Mucosa of gallbladder (tissue), 1 donor: ENCODE measurements around the gene FANCE. TPM values are rescaled to one million over a fixed set of nuclear protein-coding genes. Genes with fewer than 3 reads are reported as not detected.
"Not testable (repeated sequence)": the region's sequence is repeated elsewhere in the genome, so short reads cannot be mapped to it uniquely, and the experiment has no call there.

Experiments
- DNase-seq: peaks from one replicate; pipeline ENCODE4 v3.0.0-alpha.2; 2020; ENCODE audit warnings: low spot score
- total RNA-seq: library from RNA; stranded (reverse); gene quantifications from one replicate; pipeline ENCODE4 v1.2.1, GENCODE V29; 2021
- donor health status: DM: no; HTN: no; CAD: no.

The FANCE gene
- total RNA-seq, 1 donor from 2014 or later, result 2.6 TPM

- not testable (repeated sequence) for DNase-seq
Measured at GRCh38 chr6:35432702-35433101, 19.4 kb upstream of the FANCE start.

- no peak for DNase-seq
Measured at GRCh38 chr6:35435074-35435837, 16.9 kb upstream of the FANCE start.

- no peak for DNase-seq
Measured at GRCh38 chr6:35436071-35436857, 15.9 kb upstream of the FANCE start.

GRCh38 chr6:35438378-35439065 is 13.6 kb upstream of the FANCE start:
- not testable (repeated sequence) for DNase-seq

- DNase-seq, result no peak
Measured at GRCh38 chr6:35439308-35439707, 12.8 kb upstream of the FANCE start.

DNA sequence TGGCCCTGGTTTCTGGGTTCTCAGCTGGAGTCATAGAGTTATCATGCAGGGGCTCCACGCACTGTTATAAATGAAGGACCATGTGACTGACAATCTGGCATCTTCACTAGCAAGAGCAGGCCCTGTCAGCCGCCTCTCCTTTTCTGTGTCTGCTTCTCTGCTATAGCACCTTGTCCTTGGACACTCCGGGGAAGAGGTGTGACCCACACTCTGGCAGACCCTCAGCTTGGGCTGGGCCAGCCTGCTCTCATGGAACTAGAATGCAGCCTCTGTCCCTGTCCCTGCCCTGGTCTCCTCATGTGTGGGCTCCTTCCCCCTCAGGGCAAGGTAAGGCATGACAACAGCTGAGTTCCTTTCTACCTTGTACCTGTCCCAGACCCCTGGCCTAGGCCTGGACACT is 10.9 kb upstream of the FANCE start:
- no peak for DNase-seq

DNA sequence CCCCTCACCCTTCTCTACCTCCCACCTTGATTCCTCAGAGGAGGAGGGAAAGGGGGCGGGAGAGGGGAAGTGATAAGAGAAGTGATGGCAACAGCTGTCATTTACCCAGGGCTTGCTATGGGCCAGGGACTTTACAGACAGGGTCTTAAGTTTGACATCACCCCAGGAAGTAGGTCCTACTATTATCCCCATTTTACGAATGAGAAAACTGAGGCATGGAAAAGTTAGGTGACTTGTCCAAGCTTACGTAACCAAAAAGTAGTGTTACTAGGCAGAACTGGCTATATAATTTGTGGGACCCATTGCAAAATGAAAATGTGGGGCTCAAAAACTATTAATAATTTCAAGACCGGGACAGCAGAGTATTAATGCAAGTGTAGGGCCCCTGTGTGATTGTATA is 10.5 kb upstream of the FANCE start:
- DNase-seq, result no peak

DNA sequence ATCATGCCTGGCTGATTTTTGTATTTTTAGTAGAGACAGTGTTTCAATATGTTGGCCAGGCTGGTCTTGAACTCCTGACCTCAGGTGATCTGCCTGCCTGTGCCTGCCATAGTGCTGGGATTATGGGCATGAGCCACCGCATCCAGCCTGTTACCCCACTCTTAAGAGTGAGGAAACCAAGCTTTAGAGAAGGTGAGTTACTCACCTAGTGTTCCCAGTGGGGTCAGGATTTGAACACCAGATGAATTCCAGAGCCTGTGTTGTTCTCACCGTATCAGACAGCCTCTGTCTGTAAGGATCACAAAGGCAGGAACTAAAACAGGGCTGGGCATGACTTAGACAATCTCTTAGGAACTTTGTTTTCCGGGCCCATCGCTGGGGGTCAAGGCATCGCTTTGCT is 9.4 kb upstream of the FANCE start:
- no peak for DNase-seq

DNA sequence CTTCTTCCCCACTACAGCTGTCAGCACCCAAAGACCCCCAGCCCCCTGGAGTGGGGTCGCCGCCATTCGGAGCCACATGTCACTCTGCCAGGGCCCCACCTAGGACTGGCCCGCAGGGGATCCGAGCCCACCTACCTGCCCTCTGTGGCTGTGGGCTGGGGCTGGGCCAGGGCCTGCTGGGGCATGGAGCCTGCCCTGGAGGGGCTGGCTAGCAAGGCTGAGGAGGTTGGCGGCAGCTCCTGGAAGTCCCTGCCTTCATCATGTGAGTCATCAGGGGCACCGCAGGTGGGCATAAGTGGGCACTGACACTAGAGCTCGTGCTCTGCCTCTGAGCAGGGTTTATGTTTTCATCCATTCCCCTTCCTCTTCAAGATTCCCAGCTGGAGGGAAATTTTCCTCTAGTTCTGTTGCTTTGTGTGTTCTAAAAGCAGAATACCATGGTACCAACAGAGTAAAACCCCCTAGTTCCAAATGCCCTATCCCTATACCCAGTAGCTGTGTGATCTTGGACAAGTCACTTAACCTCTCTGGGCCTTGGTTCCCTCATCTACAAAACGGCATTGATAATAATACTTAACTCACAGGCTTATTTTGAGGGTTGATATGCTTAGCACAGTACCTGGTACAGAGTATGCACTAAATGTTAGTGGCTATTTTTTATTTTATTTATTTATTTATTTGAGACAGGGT is 8.7 kb upstream of the FANCE start:
- no peak for DNase-seq

DNA sequence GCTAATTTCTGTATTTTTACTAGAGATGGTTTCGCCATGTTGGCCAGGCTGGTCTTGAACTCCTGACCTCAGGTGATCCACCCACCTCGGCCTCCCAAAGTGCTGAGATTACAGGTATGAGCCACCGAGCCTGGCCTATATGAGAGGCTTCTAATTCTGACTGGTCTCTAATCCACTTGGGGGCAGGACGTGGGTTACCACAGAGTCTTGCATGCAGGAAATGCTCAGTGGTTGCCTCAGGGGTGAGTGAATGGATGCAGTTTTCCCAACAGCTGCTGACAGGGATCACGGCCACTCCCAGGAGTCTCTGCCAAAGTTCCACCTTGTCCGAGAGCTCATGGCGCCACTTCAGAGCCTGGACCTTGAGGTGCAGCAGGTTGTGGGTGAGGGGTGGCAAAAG is 6.4 kb upstream of the FANCE start:
- DNase-seq, result no peak

DNA sequence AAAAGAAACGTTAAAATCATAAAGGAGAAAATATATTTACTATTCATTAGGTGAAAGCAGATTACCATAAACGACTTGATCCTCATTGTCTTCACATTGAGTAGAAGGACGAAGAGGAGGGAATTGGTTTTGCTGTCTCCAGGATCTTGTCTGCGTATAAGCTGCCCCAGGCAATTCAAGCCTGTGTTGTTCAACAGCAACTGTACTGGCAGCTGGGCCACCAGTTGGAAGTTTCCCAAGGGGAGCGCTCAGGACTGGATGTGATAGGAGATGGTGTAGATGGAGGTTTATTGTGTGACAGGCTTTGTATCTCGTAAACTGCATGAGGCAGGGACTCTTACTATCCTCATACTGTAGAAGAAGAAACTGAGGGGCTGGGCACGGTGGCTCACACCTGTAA is 3.9 kb upstream of the FANCE start:
- DNase-seq, result no peak

DNA sequence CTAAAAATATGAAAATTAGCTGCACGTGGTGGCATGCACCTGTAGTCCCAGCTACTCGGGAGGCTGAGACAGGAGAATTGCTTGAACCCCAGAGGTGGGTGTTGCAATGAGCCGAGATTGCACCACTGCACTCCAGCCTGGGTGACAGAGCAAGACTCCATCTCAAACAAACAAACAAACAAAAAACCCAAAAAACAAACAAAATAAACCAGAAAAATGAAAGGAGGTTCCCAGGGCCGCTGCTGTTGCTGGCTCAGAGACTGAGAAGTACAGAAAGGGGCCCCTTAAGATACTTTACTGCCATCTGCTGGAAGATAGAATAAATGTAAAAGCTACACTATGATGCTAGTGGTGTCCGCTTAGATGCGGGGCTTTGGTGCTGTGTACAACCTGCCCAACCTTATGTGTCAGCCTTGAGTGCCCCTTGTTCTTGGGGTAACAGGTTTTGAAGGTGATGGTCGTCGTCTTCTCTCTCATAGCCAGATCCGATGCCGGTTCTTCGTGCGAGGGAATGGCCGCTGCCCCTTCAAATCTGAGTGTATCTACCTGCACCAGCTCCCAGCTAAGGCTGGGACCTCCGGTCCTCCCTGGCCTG is 2.8 kb upstream of the FANCE start:
- DNase-seq, result no peak

DNA sequence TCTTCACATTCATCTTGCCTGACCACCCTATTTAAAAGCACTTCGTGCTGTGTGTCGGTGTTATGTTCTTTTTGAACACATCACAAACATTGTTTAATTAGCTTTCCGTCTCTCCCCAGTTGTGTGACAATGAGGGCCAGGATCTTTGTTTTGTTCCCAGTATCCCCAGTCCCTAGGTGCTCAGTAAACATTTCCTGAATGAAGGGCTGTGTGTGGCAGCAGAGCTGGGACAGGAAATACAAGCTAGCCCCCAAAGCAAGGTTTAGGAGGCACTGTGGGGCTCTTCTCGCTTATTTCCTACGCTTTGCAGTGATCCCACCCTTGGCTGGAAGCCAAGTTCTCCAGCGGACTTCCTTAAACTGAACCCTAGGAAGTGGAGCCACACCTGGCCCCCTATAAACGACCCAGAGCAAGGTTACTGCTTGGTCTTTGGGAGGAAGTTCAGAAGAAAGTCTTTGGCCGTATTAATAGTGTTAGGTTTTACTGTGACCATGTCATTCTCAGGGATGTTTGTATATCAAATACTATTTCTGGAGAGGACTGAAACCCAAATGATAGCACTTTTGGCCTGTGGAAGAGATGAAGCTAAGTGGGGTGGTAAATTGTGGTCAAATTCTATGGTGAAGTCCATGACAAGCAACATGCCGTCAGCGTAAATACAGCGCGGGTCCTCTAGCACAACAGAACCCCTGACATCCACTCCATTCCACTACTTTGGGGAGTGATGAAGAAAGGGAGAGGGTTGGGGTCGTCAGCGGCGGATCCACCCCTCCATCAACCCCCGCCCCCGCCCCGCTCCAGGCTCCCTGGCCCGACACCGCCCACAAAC is 570 bp upstream of the FANCE start:
- no peak for DNase-seq

DNA sequence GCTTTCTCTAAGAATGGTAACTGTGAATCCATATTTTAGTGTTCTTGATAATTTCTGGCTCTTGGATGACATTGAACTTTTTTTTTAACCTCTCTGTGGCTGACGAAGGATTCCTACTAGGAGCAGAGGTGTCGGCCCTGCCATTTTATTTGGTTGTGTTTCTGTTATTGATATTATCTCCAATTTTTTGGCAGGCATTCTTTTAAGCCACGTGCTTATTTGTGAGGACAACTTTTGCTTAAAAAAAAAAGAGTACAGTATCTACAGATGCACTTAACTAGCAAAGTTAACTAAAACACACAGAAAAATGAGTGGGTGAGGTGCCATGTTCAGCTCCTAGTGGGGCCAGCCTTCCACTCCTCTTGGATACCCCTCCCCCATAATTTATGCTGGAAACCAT is 1.1 kb downstream of the FANCE start:
- no peak for DNase-seq

DNA sequence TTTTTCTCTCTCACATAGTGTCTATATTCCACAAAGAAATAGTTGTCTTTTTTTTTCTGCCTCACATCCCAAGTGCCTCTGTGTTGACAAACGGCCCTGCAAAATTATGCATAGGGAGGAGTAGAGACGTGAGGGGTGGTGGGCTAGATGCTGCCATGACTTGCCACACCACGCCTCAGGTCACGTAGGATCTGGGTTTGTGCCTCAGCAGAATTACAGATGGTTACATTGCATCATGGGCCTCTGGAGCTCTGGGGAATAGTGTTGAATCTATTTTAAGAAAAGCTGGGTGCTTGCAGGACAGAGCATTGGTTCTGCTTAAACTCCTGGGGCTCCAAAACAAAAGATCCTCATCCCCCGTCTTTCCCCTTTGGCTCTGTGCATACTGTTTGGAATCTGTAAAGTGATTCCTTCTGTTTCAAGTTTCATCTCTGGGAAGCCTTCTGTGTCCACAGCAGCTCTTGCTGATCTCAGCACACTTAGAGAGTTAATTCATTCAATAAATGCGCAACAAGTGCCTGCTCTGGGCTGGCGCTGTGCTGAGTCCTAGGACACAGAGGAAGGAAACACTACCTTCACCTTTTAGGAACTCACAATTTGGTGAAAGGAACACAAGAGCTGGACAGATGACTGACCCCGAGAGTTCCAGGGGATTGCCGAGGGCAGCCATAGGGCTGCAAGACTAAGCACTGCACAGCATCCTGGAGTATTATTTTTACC is 2.4 kb downstream of the FANCE start:
- DNase-seq, result no peak

- DNase-seq, result no peak
Measured at GRCh38 chr6:35457907-35458306, 5.8 kb downstream of the FANCE start.

- DNase-seq, result no peak
Measured at GRCh38 chr6:35461270-35461669, 9.1 kb downstream of the FANCE start.

GRCh38 chr6:35463292-35463691 is 11.2 kb downstream of the FANCE start:
- DNase-seq, result no peak

DNA sequence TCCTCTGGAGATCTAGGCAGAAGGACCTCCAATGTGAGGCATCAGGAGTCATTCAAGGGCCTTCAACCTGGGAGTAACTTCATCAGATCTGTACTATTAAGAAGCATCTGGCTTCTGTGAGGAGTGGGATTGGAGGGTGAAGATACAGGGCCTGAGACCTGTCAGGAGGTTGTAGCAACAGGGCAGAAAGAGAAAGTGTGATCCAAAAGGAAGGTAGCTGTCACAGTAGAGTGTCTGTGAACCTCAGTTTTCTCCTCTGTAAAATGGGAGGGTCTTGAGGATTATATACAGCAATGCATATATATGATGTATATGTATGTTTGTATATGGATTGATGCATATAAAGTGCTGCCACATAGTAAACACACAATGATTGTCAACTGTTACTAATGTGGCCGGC is 13.5 kb downstream of the FANCE start:
- DNase-seq, result no peak
